Measurements from ENCODE around the gene GDF15. TPM values are rescaled to one million over a fixed set of nuclear protein-coding genes. Genes with fewer than 3 reads are reported as not detected.

Gene GDF15
- 0.33 TPM for total RNA-seq
- long read RNA-seq, partial matches to known transcripts = 0 of 2 reads
- long read RNA-seq, other reads (novel, unspliced or antisense) = 0 of 2 reads

GRCh38 chr19:18385675-18386542 is at the start of gene GDF15:
Gene GDF15 (plus strand): TSS chr19:18386158. CDS start chr19:18386190, 32 bp downstream.
- peaks cover 6% of the 10 kb centered on the region for H3K27me3 ChIP-seq (ENCODE audit: low read depth)

GRCh38 chr19:18338541-18338940 is 47.4 kb upstream of the GDF15 start:
- no peaks in the 10 kb centered on the region for H3K36me3 ChIP-seq
- no peak for DNase-seq
- H3K27ac ChIP-seq (replicated peaks) = peak overlapping the region; percentile 86
- no peak for TF ChIP-seq CTCF (IDR thresholded peaks at IDR 0.05; ENCODE audit: borderline replicate concordance)
- intact Hi-C loops (cut with micrococcal nuclease) = no loop called here
- H3K4me3 ChIP-seq = no peak overlapping the region
- H3K4me1 ChIP-seq = peaks cover 33% of the 10 kb centered on the region
- no peaks in the 10 kb centered on the region for H3K27me3 ChIP-seq (ENCODE audit: low read depth)
- no peaks in the 10 kb centered on the region for H3K9me3 ChIP-seq (replicated peaks)

More at GRCh38 chr19:18385675-18386542, at the start of gene GDF15:
- intact Hi-C loops (cut with micrococcal nuclease) = no loop called here
- TF ChIP-seq CTCF (IDR thresholded peaks at IDR 0.05; ENCODE audit: borderline replicate concordance) = peak; percentile 60
- Histone ChIP-seq H3K9me3 (replicated peaks) (peaks cover 4% of the 10 kb centered on the region), H3K27ac (replicated peaks) (peak within 1 kb of the TSS; percentile 30), H3K4me3 (peak within 1 kb of the TSS; percentile 58), H3K36me3 (no peaks in the 10 kb centered on the region), H3K4me1 (peaks cover 36% of the 10 kb centered on the region)
- peak; percentile 61 for DNase-seq

GRCh38 chr19:18339723-18340122 is 46.2 kb upstream of the GDF15 start:
- peaks cover 2% of the 10 kb centered on the region for H3K36me3 ChIP-seq
- H3K4me3 ChIP-seq = peak overlapping the region; percentile 84
- peaks cover 33% of the 10 kb centered on the region for H3K4me1 ChIP-seq
- peak overlapping the region; percentile 82 for H3K27ac ChIP-seq (replicated peaks)
- no peaks in the 10 kb centered on the region for H3K27me3 ChIP-seq (ENCODE audit: low read depth)
- no peak for DNase-seq
- no peaks in the 10 kb centered on the region for H3K9me3 ChIP-seq (replicated peaks)
- peak; percentile 22 for TF ChIP-seq CTCF (IDR thresholded peaks at IDR 0.05; ENCODE audit: borderline replicate concordance)
- intact Hi-C loops (cut with micrococcal nuclease) = no loop called here

- peaks cover 7% of the 10 kb centered on the region for H3K36me3 ChIP-seq
- peak within 1 kb of the TSS; percentile 84 for H3K4me3 ChIP-seq
- H3K27me3 ChIP-seq (ENCODE audit: low read depth) = no peaks in the 10 kb centered on the region
- H3K9me3 ChIP-seq (replicated peaks) = no peaks in the 10 kb centered on the region
- DNase-seq = peak; percentile 83
- H3K4me1 ChIP-seq = peaks cover 33% of the 10 kb centered on the region
- peak within 1 kb of the TSS; percentile 82 for H3K27ac ChIP-seq (replicated peaks)
- no peak for TF ChIP-seq CTCF (IDR thresholded peaks at IDR 0.05; ENCODE audit: borderline replicate concordance)
- intact Hi-C loops (cut with micrococcal nuclease) = no loop called here
Measured at GRCh38 chr19:18340190-18340989, 45.6 kb upstream of the GDF15 start, which contains the start of gene PGPEP1. Gene PGPEP1 (plus strand): TSS chr19:18340598. CDS start chr19:18340682, 84 bp downstream.

Data from left ventricle myocardium inferior (tissue), 1 donor.